Nephron progenitor cell (in vitro differentiated cells): ENCODE results near the gene GNAT2.
A peak's percentile ranks its signal among the peaks of the same experiment; 100 is the strongest.

Experiments used
- DNase-seq: peaks from one replicate; pipeline ENCODE4 v3.0.0; 2021
- H3K27ac Mint-ChIP-seq: 2 replicates; pipeline ENCODE4 v1.8.0; 2021; ENCODE audit warnings: mild to moderate bottlenecking, moderate library complexity, mixed read lengths
- H3K27me3 Mint-ChIP-seq: 2 replicates; pipeline ENCODE4 v1.8.0; 2021; ENCODE audit warnings: mild to moderate bottlenecking, low read depth, mixed read lengths; ENCODE audit not compliant: poor library complexity
- H3K36me3 Mint-ChIP-seq: 2 replicates; pipeline ENCODE4 v1.8.0; 2021; ENCODE audit warnings: low read depth, mixed read lengths
- H3K4me1 Mint-ChIP-seq: 2 replicates; pipeline ENCODE4 v1.8.0; 2021; ENCODE audit warnings: mixed read lengths
- H3K4me3 Mint-ChIP-seq: 2 replicates; pipeline ENCODE4 v1.8.0; 2021; ENCODE audit warnings: mild to moderate bottlenecking, moderate library complexity, mixed read lengths
- H3K9me3 Mint-ChIP-seq: 2 replicates; pipeline ENCODE4 v1.8.0; 2021; ENCODE audit warnings: mild to moderate bottlenecking, moderate library complexity, mixed read lengths
- TF ChIP-seq, protein P1 (sequence below): fragments of 200-600 bp; sonication (generic); IDR thresholded peaks from 2 replicates; pipeline ENCODE4 v1.5.0; 2021; ENCODE audit warnings: antibody characterized with exemption

Gene GNAT2

DNA sequence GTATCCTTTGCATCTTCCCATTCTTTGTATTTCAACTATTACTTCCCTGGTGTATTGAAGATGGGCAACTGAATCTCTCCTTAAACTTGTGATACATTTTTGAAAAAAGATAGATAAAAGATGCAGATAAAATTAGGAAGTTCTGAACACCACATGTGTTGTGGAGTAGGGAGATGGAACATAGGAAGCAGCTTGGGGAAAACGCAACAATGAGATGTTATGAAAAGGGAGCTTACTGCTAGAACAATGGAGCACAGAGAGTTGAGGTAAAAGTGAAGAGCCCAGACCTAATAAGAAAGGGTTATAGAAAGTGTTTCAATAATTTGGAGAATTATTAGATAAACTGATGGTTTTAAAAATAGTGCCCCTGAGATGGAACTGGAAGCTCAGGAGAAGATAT lies 50.1 kb downstream of the GNAT2 start:
- Mint-ChIP-seq H3K4me1 (peaks cover 3% of the 10 kb centered on the region), H3K4me3 (no peak overlapping the region), H3K9me3 (no peaks in the 10 kb centered on the region), H3K27ac (no peak overlapping the region), H3K27me3 (peaks cover 2% of the 10 kb centered on the region), H3K36me3 (no peaks in the 10 kb centered on the region)
- TF ChIP-seq, protein P1, sequence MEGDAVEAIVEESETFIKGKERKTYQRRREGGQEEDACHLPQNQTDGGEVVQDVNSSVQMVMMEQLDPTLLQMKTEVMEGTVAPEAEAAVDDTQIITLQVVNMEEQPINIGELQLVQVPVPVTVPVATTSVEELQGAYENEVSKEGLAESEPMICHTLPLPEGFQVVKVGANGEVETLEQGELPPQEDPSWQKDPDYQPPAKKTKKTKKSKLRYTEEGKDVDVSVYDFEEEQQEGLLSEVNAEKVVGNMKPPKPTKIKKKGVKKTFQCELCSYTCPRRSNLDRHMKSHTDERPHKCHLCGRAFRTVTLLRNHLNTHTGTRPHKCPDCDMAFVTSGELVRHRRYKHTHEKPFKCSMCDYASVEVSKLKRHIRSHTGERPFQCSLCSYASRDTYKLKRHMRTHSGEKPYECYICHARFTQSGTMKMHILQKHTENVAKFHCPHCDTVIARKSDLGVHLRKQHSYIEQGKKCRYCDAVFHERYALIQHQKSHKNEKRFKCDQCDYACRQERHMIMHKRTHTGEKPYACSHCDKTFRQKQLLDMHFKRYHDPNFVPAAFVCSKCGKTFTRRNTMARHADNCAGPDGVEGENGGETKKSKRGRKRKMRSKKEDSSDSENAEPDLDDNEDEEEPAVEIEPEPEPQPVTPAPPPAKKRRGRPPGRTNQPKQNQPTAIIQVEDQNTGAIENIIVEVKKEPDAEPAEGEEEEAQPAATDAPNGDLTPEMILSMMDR, result no peak
- no peak for DNase-seq

DNA sequence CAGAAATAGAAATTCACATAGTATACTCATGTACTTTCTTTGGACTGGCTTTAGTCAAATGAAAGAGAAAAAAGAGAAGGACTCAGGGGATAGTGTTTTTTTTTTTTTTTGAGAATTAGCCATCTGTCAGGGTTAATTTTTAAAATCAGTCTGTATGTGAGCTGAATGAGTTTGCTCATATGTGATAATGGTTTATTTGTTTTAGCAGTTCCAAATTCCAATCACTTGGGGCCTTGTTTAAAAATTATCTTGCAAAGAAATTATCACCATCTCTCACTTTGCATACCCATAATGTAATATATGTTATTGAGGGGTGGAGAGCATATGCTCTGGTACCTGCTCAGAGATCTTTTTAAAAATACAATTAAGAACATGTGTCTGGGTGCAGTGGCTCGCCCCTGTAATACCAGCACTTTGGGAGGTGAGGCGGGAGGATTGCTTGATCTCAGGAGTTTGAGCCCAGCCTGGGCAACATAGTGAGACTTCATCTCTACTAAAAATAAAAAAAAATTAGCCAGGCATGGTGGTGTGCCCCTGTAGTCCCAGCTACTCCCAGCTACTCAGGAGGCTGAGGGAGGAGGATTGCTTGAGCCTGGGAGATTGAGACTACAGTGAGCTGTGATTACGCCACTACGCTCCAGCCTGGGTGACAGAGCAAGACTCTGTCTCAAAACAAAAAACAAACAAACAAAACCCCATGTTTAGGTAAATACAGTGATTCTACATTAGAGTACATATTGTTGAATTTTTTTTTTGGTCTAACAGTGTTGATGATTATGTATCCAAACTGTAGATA lies 51.3 kb downstream of the GNAT2 start:
- H3K4me1 Mint-ChIP-seq, result peaks cover 16% of the 10 kb centered on the region
- DNase-seq, result no peak
- no peaks in the 10 kb centered on the region for H3K36me3 Mint-ChIP-seq
- H3K27ac Mint-ChIP-seq, result no peak overlapping the region
- TF ChIP-seq, protein P1, result no peak
- H3K4me3 Mint-ChIP-seq, result no peak overlapping the region
- peaks cover 2% of the 10 kb centered on the region for H3K27me3 Mint-ChIP-seq
- no peaks in the 10 kb centered on the region for H3K9me3 Mint-ChIP-seq

DNA sequence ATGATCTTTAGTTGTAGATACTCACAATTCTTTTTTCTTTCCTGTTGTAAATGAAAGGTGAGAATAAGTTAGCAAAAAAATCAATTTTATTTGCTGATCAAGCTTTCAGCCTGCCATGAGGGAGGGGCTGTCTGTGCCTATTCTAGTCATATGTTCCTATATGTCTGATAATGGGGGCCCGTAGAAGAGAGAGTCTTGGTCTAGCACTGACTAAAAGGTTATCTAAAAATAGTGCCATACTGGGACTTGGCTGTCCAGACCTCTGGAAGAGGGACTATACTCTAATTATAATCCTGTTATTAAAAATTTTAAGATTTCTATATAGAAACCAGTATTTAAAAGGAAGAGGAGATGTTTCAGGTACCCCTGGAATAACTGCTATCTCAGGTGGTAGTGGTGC lies 52.4 kb downstream of the GNAT2 start:
- no peak overlapping the region for H3K4me3 Mint-ChIP-seq
- peaks cover 23% of the 10 kb centered on the region for H3K4me1 Mint-ChIP-seq
- H3K36me3 Mint-ChIP-seq, result no peaks in the 10 kb centered on the region
- DNase-seq, result no peak
- TF ChIP-seq, protein P1, result no peak
- no peaks in the 10 kb centered on the region for H3K9me3 Mint-ChIP-seq
- H3K27me3 Mint-ChIP-seq, result peaks cover 2% of the 10 kb centered on the region
- H3K27ac Mint-ChIP-seq, result no peak overlapping the region

DNA sequence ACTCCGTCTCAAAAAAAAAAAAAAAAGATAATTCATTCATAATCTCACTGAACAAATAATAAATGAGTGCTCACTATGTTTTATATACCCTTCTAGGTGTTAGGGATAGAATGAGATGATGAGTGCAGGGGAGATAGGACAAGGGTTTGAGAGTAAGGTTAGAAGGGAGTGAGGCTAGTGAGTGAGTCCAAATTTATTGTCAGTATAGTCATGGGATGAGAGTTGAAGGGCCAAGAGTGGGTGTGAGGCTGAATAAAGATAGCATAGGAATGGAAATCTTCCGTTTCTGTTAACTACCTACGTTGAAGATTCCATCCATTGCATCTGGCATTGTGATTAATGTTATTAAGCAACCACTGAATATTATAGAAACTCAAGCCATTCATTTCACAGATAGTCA lies 54.2 kb downstream of the GNAT2 start:
- no peak for DNase-seq
- Mint-ChIP-seq H3K27ac (no peak overlapping the region), H3K4me1 (peaks cover 28% of the 10 kb centered on the region), H3K36me3 (no peaks in the 10 kb centered on the region), H3K4me3 (no peak overlapping the region), H3K27me3 (peaks cover 2% of the 10 kb centered on the region), H3K9me3 (no peaks in the 10 kb centered on the region)
- TF ChIP-seq, protein P1, result no peak

DNA sequence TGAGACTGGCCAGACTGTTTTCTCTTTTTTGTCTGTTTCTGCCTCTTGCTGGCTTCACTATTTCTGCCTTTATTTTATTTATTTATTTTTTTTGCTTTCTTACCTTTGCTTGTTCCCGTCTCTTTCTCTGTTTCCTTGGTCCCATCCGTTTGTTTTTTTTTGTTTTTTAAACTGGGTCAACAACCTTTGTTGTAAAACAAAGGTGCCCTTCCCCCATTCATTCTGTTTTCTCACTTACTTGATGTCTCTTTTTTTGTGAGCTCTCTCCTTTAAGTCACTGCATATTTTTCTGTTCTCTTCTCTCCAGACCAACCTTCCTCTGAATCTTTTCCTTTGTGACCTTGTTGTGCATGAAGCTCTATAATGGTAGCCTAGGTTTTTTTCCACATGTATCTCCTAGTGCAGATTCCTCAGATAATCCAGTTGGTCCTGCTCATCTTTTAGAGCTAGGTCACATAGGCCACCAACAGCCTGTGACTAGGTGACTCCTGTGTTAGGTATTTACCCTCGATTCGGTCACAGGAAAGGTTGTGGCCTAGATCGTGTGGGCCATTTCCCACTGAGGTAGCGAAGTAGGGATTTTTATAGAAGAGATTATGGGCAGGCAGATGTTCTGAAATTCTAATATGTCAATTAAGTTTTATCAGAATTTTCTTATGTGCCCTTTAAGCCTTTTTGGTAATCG lies 55.1 kb downstream of the GNAT2 start:
- no peaks in the 10 kb centered on the region for H3K9me3 Mint-ChIP-seq
- H3K4me1 Mint-ChIP-seq, result peaks cover 28% of the 10 kb centered on the region
- peak overlapping the region; percentile 91 for H3K27ac Mint-ChIP-seq
- H3K27me3 Mint-ChIP-seq, result peaks cover 2% of the 10 kb centered on the region
- no peaks in the 10 kb centered on the region for H3K36me3 Mint-ChIP-seq
- TF ChIP-seq, protein P1, result no peak
- no peak for DNase-seq
- peak overlapping the region; percentile 11 for H3K4me3 Mint-ChIP-seq

DNA sequence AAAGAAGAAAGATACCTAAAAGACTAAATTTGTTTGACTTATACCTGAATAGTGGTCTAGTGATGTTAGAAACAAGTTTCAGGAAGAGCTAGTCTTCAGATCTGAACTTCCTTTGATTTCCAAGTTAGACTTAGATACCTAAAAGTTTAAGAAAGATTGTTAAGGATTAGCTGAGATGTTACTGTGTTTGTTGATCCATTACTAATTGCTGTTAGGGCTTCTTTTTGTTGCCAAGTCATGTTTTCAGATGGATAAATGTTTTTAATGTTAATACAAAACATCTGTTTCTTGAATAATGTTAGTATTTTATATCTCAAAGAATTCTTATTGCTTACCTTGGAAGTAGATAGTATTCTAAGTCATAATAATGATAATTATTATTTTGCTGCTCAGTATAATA lies 59.4 kb downstream of the GNAT2 start:
- no peak for DNase-seq

More for the DNA sequence above, 59.4 kb downstream of the GNAT2 start:
- H3K4me1 Mint-ChIP-seq, result peaks cover 38% of the 10 kb centered on the region
- H3K4me3 Mint-ChIP-seq, result no peak overlapping the region
- no peak overlapping the region for H3K27ac Mint-ChIP-seq
- no peaks in the 10 kb centered on the region for H3K9me3 Mint-ChIP-seq
- H3K27me3 Mint-ChIP-seq, result no peaks in the 10 kb centered on the region
- TF ChIP-seq, protein P1, result no peak
- peaks cover 11% of the 10 kb centered on the region for H3K36me3 Mint-ChIP-seq
